H9 (cell line): ENCODE measurements around the gene DMXL1. TPM values are rescaled to one million over a fixed set of nuclear protein-coding genes. Genes with fewer than 3 reads are reported as not detected.

Experiments used
- DNase-seq: peaks from one replicate; pipeline ENCODE4 v3.0.0-alpha.2; 2017
- H2AFZ ChIP-seq: one replicate; pipeline ENCODE4 v1.6.1; 2013; ENCODE audit warnings: mild to moderate bottlenecking, low read length, control low read depth, moderate library complexity
- H2AK5ac ChIP-seq: 2 replicates; pipeline ENCODE4 v1.6.1; 2013; ENCODE audit warnings: low read length, control low read depth, mixed read lengths; ENCODE audit not compliant: insufficient read length
- H2BK120ac ChIP-seq: one replicate; pipeline ENCODE4 v1.6.1; 2013; ENCODE audit warnings: low read depth, mild to moderate bottlenecking, low read length, control low read depth, inconsistent platforms; ENCODE audit not compliant: poor library complexity, severe bottlenecking
- H2BK12ac ChIP-seq: 2 replicates; pipeline ENCODE4 v1.6.1; 2013; ENCODE audit warnings: low read length, control low read depth, mixed read lengths, low read depth; ENCODE audit not compliant: insufficient read length
- H2BK15ac ChIP-seq: 2 replicates; pipeline ENCODE4 v1.6.1; 2013; ENCODE audit warnings: low read depth, low read length, control low read depth
- H2BK20ac ChIP-seq: one replicate; pipeline ENCODE4 v1.6.1; 2013; ENCODE audit warnings: low read depth, mild to moderate bottlenecking, low read length, control low read depth, inconsistent platforms; ENCODE audit not compliant: poor library complexity, severe bottlenecking
- H2BK5ac ChIP-seq: 2 replicates; pipeline ENCODE4 v1.6.1; 2013; ENCODE audit warnings: low read length, control low read depth, mixed read lengths; ENCODE audit not compliant: insufficient read length
- H3K14ac ChIP-seq: 2 replicates; pipeline ENCODE4 v1.6.1; 2013; ENCODE audit warnings: low read length, control low read depth; ENCODE audit not compliant: insufficient read depth
- H3K18ac ChIP-seq: 2 replicates; pipeline ENCODE4 v1.6.1; 2013; ENCODE audit warnings: low read depth, mild to moderate bottlenecking, mixed read lengths, low read length, control low read depth; ENCODE audit not compliant: insufficient read length
- H3K23ac ChIP-seq: 2 replicates; pipeline ENCODE4 v1.6.1; 2013; ENCODE audit warnings: low read length, control low read depth, mixed read lengths, low read depth; ENCODE audit not compliant: insufficient read length
- H3K23me2 ChIP-seq: 2 replicates; pipeline ENCODE4 v1.6.1; 2013; ENCODE audit warnings: low read depth, mild to moderate bottlenecking, mixed read lengths, low read length, control low read depth; ENCODE audit not compliant: insufficient read length, poor library complexity, severe bottlenecking
- H3K27ac ChIP-seq: 2 replicates; pipeline ENCODE4 v1.5.1; 2013; ENCODE audit warnings: low read length, control low read depth, mixed read lengths, low read depth; ENCODE audit not compliant: insufficient read length
- H3K27me3 ChIP-seq: 2 replicates; pipeline ENCODE4 v1.6.1; 2013; ENCODE audit warnings: low read length, control low read depth, inconsistent platforms; ENCODE audit not compliant: insufficient read depth
- H3K4ac ChIP-seq: 2 replicates; pipeline ENCODE4 v1.6.1; 2013; ENCODE audit warnings: low read depth, mild to moderate bottlenecking, control low read depth, inconsistent platforms, low read length, moderate library complexity
- H3K4me1 ChIP-seq: 2 replicates; pipeline ENCODE4 v1.6.1; 2013; ENCODE audit warnings: low read length, control low read depth, inconsistent platforms; ENCODE audit not compliant: insufficient read depth
- H3K4me2 ChIP-seq: 2 replicates; pipeline ENCODE4 v1.6.1; 2013; ENCODE audit warnings: low read length, control low read depth, mixed read lengths; ENCODE audit not compliant: insufficient read length, insufficient read depth
- H3K56ac ChIP-seq: 2 replicates; pipeline ENCODE4 v1.6.1; 2013; ENCODE audit warnings: low read depth, mild to moderate bottlenecking, mixed read lengths, low read length, control low read depth; ENCODE audit not compliant: insufficient read length
- H3K79me1 ChIP-seq: 2 replicates; pipeline ENCODE4 v1.6.1; 2013; ENCODE audit warnings: low read depth, mild to moderate bottlenecking, moderate library complexity, low read length, control low read depth, inconsistent platforms; ENCODE audit not compliant: insufficient read depth, poor library complexity, severe bottlenecking
- H3K79me2 ChIP-seq: 2 replicates; pipeline ENCODE4 v1.6.1; 2013; ENCODE audit warnings: low read length, control low read depth, inconsistent platforms; ENCODE audit not compliant: insufficient read depth
- H3K9ac ChIP-seq: 2 replicates; pipeline ENCODE4 v1.6.1; 2013; ENCODE audit warnings: low read length, control low read depth, mixed read lengths; ENCODE audit not compliant: insufficient read length; ENCODE audit errors: extremely low read depth
- H3K9me3 ChIP-seq: one replicate; pipeline ENCODE4 v1.6.1; 2013; ENCODE audit warnings: low read depth, low read length, inconsistent platforms; ENCODE audit not compliant: control insufficient read depth
- H3T11ph ChIP-seq: one replicate; pipeline ENCODE4 v1.6.1; 2013; ENCODE audit warnings: mild to moderate bottlenecking, low read length, control low read depth, inconsistent platforms
- H4K20me1 ChIP-seq: one replicate; pipeline ENCODE4 v1.6.1; 2013; ENCODE audit not compliant: control insufficient read depth, insufficient read length, insufficient read depth
- H4K5ac ChIP-seq: 2 replicates; pipeline ENCODE4 v1.6.1; 2013; ENCODE audit warnings: low read depth, mild to moderate bottlenecking, mixed read lengths, low read length, control low read depth; ENCODE audit not compliant: insufficient read length
- H4K8ac ChIP-seq: replicated peaks from 2 replicates; pipeline ENCODE4 v1.6.1; 2013; ENCODE audit warnings: low read length, control low read depth, mixed read lengths, low read depth; ENCODE audit not compliant: insufficient read length
- H4K91ac ChIP-seq: 2 replicates; pipeline ENCODE4 v1.6.1; 2013; ENCODE audit warnings: low read depth, mild to moderate bottlenecking, moderate library complexity, mixed read lengths, low read length, control low read depth; ENCODE audit not compliant: insufficient read length
- H3K27ac Mint-ChIP-seq, 3 experiments: 2 replicates in 2 of 3; 3 replicates in 1 of 3; pipeline ENCODE4 v1.8.0; 2020 to 2021; ENCODE audit warnings: mixed read lengths in 3 of 3, mild to moderate bottlenecking in 1 of 3, moderate library complexity in 1 of 3
- H3K27me3 Mint-ChIP-seq: 2 replicates; pipeline ENCODE4 v1.8.0; 2021; ENCODE audit warnings: low read depth, mild to moderate bottlenecking, moderate library complexity, mixed read lengths
- H3K36me3 Mint-ChIP-seq, 3 experiments: 2 replicates in 2 of 3; 3 replicates in 1 of 3; pipeline ENCODE4 v1.8.0; 2020 to 2021; ENCODE audit warnings: low read depth in 3 of 3, mixed read lengths in 3 of 3; ENCODE audit not compliant: insufficient read depth in 1 of 3
- H3K4me1 Mint-ChIP-seq, 2 experiments: 2 replicates each; pipeline ENCODE4 v1.8.0; 2020; ENCODE audit warnings: mixed read lengths in 2 of 2
- H3K4me3 Mint-ChIP-seq, 2 experiments: 2 replicates in 1 of 2; 3 replicates in 1 of 2; pipeline ENCODE4 v1.8.0; 2020 to 2021; ENCODE audit warnings: mild to moderate bottlenecking in 2 of 2, mixed read lengths in 2 of 2, moderate library complexity in 1 of 2
- H3K9me3 Mint-ChIP-seq, 2 experiments: 2 replicates in 1 of 2; 3 replicates in 1 of 2; pipeline ENCODE4 v1.8.0; 2020; ENCODE audit warnings: mild to moderate bottlenecking in 2 of 2, mixed read lengths in 2 of 2, moderate library complexity in 1 of 2
- CTCF ChIP-seq: fragments of 200-600 bp; sonication (generic); conservative IDR thresholded peaks from 3 replicates; pipeline ENCODE4 v1.8.0; 2021; ENCODE audit warnings: antibody characterized with exemption, mild to moderate bottlenecking
- whole genome bisulfite sequencing: extraction: QIAGEN DNeasy Blood & Tissue Kit; methylation state at CpG from one replicate; pipeline ENCODE4 v1.1.7; 2013; ENCODE audit warnings: missing lambda C conversion rate, low lambda C conversion rate, mixed read lengths; ENCODE audit not compliant: insufficient read length; ENCODE audit errors: extremely low coverage; 5-methylcytosine and 5-hydroxymethylcytosine counted together
- total RNA-seq: library from RNA; stranded (reverse); gene quantifications from 2 replicates; pipeline ENCODE4 v1.2.1, GENCODE V29; 2021

DMXL1 gene
- total RNA-seq, 1 experiment from 2014 or later: 63.5 TPM

- H2BK5ac ChIP-seq: no peak overlapping the region
- no peaks in the 10 kb centered on the region for H3K23me2 ChIP-seq
- H2BK20ac ChIP-seq: no peak overlapping the region
- no peaks in the 10 kb centered on the region for H3K36me3 Mint-ChIP-seq
- H2AFZ ChIP-seq: no peak overlapping the region
- H3K56ac ChIP-seq: no peak overlapping the region
- H3K4me1 Mint-ChIP-seq: peaks cover 57 to 63% of the 10 kb centered on the region in 2 experiments
- no peak overlapping the region for H4K5ac ChIP-seq
- no peak overlapping the region for H2AK5ac ChIP-seq
- H3K27me3 ChIP-seq: no peaks in the 10 kb centered on the region
- no CpG with 5 or more reads among the region's 1 CpG for WGBS
- no peak overlapping the region for H2BK12ac ChIP-seq
- no peak for TF ChIP-seq CTCF
- no peak overlapping the region for H3K4me3 Mint-ChIP-seq
- no peak overlapping the region for H3K9ac ChIP-seq
- peak overlapping the region; percentile 26 to 92 (median 87); a peak in 6 of 7 replicates for H3K27ac Mint-ChIP-seq
- no peaks in the 10 kb centered on the region for H3K9me3 ChIP-seq
- no peak overlapping the region for H3K4me2 ChIP-seq
- H3K14ac ChIP-seq: no peak overlapping the region
- peaks cover 5% of the 10 kb centered on the region for H3K4me1 ChIP-seq
- no peaks in the 10 kb centered on the region for H3K79me1 ChIP-seq
- H3K9me3 Mint-ChIP-seq: no peaks in the 10 kb centered on the region
- H3K27me3 Mint-ChIP-seq: no peaks in the 10 kb centered on the region
- H4K91ac ChIP-seq: no peak overlapping the region
- no peak overlapping the region for H2BK120ac ChIP-seq
- no peak overlapping the region for H3T11ph ChIP-seq
- H3K18ac ChIP-seq: no peak overlapping the region
- H3K27ac ChIP-seq: no peak overlapping the region
- H4K20me1 ChIP-seq: no peaks in the 10 kb centered on the region
- DNase-seq: no peak
- H4K8ac ChIP-seq: no peak overlapping the region
- no peak overlapping the region for H2BK15ac ChIP-seq
- no peak overlapping the region for H3K4ac ChIP-seq
- no peak overlapping the region for H3K23ac ChIP-seq
- H3K79me2 ChIP-seq: peaks cover 26% of the 10 kb centered on the region; the same call in 1 of the 2 replicates
These were observed 5.2 kb downstream of the DMXL1 start for GRCh38 chr5:119076080-119076479.
